ENCODE measurements around the gene ZNF423.

Gene ZNF423

GRCh38 chr16:49854188-49854795 is 1.6 kb downstream of the ZNF423 start:
- no peak for DNase-seq (ENCODE audit: low read depth)
- TF ChIP-seq, protein P1, sequence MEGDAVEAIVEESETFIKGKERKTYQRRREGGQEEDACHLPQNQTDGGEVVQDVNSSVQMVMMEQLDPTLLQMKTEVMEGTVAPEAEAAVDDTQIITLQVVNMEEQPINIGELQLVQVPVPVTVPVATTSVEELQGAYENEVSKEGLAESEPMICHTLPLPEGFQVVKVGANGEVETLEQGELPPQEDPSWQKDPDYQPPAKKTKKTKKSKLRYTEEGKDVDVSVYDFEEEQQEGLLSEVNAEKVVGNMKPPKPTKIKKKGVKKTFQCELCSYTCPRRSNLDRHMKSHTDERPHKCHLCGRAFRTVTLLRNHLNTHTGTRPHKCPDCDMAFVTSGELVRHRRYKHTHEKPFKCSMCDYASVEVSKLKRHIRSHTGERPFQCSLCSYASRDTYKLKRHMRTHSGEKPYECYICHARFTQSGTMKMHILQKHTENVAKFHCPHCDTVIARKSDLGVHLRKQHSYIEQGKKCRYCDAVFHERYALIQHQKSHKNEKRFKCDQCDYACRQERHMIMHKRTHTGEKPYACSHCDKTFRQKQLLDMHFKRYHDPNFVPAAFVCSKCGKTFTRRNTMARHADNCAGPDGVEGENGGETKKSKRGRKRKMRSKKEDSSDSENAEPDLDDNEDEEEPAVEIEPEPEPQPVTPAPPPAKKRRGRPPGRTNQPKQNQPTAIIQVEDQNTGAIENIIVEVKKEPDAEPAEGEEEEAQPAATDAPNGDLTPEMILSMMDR (IDR thresholded peaks at IDR 0.05; ENCODE audit: insufficient read depth, low read depth, low read length, missing control alignments) = no peak
- no peak overlapping the region for H3K4me3 ChIP-seq (ENCODE audit: low read length)

DNA sequence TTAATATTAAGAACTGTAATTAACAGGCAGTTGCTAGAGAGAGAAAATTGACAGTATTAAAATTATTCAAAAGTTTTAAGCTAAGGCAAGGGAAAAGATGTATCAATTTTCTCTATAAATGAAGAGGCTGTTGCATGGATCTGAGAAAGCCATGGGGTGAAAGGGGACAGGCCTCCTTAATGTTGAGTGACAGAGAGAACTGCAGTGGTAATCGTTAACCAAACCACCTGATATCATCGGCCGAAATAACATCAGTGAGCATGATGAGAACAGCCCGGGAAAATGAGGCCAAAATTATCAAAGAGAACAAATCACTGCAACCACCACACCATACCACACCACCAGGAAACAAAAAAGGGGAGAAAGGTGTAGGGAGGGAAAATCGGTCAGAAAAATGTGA is 3.6 kb downstream of the ZNF423 start:
- H3K4me3 ChIP-seq (ENCODE audit: low read length) = no peak overlapping the region
- TF ChIP-seq, protein P1 (IDR thresholded peaks at IDR 0.05; ENCODE audit: insufficient read depth, low read depth, low read length, missing control alignments) = no peak
- no peak for DNase-seq (ENCODE audit: low read depth)

- TF ChIP-seq, protein P1 (IDR thresholded peaks at IDR 0.05; ENCODE audit: insufficient read depth, low read depth, low read length, missing control alignments) = no peak
- no peak for DNase-seq (ENCODE audit: low read depth)
- no peak overlapping the region for H3K4me3 ChIP-seq (ENCODE audit: low read length)
These were observed 4.5 kb downstream of the ZNF423 start for GRCh38 chr16:49851468-49851787.

DNA sequence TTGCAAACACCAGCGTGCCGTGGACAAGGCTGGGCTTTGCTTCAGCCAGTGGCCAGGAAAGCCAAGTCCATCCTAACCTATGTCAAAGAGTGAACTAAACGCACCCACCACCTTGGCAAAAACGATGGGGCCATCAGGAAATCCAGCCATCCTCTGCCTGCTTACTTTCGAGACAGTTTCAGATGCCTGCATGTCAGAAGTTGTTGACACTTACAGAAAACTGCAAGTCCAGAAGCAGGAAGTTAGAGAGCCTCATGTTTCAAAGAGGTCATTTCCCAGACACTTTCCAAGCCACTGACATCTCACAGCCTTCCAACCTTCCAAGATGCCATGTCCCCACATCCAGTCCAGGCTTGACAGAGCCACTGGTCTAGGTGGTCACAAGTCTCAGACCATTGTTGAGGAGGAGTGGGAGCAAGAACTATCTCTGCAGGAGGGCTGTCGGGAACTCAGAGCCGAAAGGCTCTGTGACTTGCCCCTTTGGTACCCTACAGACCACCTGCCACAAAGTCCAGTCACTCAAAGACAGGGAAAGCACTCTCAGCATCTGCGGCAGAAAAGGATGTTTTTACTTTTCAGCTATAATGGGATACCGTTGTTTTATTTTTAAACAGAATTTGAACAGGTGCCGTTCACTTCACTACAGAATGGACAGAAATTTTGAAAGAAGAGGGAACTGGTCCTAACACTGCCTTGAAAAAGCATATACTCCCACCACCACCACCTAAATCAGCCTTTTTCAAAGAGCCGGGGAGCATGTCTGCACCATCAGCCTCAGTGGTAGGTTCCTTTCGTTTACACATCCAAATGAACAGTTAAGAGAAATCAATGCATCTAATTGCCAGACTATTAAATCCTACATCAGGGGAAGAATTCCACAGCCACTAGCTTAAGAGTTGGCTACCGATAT is 5.1 kb downstream of the ZNF423 start:
- DNase-seq (ENCODE audit: low read depth) = no peak
- TF ChIP-seq, protein P1 (IDR thresholded peaks at IDR 0.05; ENCODE audit: insufficient read depth, low read depth, low read length, missing control alignments) = no peak
- no peak overlapping the region for H3K4me3 ChIP-seq (ENCODE audit: low read length)

- DNase-seq (ENCODE audit: low read depth) = no peak
- no peak overlapping the region for H3K4me3 ChIP-seq (ENCODE audit: low read length)
- TF ChIP-seq, protein P1 (IDR thresholded peaks at IDR 0.05; ENCODE audit: insufficient read depth, low read depth, low read length, missing control alignments) = no peak
These were observed 6.2 kb downstream of the ZNF423 start for GRCh38 chr16:49849754-49850108.

DNA sequence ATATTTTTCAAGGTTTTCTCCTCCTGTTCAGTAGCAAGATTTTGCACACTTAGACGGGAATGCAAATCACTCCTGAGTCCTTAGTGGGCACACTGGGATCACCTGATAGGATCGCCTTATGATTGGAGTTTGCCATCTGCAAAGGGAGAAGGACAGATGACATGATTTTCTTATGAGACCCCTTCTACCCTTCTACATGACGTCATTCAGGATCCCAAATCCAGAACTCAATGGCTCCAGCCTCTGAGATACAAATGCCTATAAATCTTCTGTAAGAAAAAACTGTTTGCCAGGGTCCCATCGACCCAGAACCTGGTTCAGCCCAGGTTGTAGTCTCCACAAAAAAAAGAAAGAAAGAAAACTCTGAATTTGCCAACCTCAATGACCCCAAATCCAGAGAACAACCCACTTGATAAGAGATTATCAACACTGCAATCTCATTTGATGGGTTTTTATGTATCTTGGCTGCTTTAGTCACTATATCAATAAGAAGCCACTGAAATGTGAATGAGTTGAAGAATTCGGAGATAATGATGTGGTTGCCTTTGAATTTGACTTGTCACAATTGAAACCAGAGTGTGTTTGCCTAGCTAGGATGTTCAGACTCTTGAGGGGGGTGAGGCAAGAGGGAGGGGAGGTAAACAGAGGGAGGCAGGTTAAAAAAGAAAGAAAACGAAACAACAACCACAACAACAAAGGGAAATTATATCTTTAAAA is 6.7 kb downstream of the ZNF423 start:
- DNase-seq (ENCODE audit: low read depth) = no peak
- TF ChIP-seq, protein P1 (IDR thresholded peaks at IDR 0.05; ENCODE audit: insufficient read depth, low read depth, low read length, missing control alignments) = no peak
- H3K4me3 ChIP-seq (ENCODE audit: low read length) = no peak overlapping the region
